Daoy (cell line): ENCODE measurements around the gene GNG12. TPM values are rescaled to one million over a fixed set of nuclear protein-coding genes. Genes with fewer than 3 reads are reported as not detected.
A peak's percentile ranks its signal among the peaks of the same experiment; 100 is the strongest.
"Not testable (repeated sequence)": the region's sequence is repeated elsewhere in the genome, so short reads cannot be mapped to it uniquely, and the experiment has no call there.

ENCODE experiments used
- DNase-seq: peaks from one replicate; pipeline ENCODE4 v3.0.0-alpha.2; 2015; ENCODE audit warnings: low read depth
- total RNA-seq: library from RNA; depleted of rRNA; stranded (reverse); fragments of >200 nt; shearing (Covaris generic); gene quantifications from 2 replicates; pipeline ENCODE4 v1.2.3, GENCODE V29; 2014

Gene GNG12
- total RNA-seq, 1 experiment from 2014 or later, result 231 TPM

GRCh38 chr1:67734323-67734690 lies 99.0 kb downstream of the GNG12 start:
- no peak for DNase-seq

- no peak for DNase-seq
These were observed 99.5 kb downstream of the GNG12 start for GRCh38 chr1:67733681-67734322.

- DNase-seq, result peak; percentile 61
These were observed 100.5 kb downstream of the GNG12 start for GRCh38 chr1:67732750-67733151.

- DNase-seq, result no peak
These were observed 101.9 kb downstream of the GNG12 start for GRCh38 chr1:67731322-67731721.

- not testable (repeated sequence) for DNase-seq
These were observed 103.0 kb downstream of the GNG12 start for GRCh38 chr1:67730312-67730711.

GRCh38 chr1:67729872-67730271 lies 103.4 kb downstream of the GNG12 start:
- DNase-seq, result no peak

GRCh38 chr1:67726224-67726623 lies 107.0 kb downstream of the GNG12 start:
- DNase-seq, result peak; percentile 52

- DNase-seq, result peak; percentile 84
These were observed 108.2 kb downstream of the GNG12 start for GRCh38 chr1:67724928-67725560.

GRCh38 chr1:67723620-67724019 lies 109.6 kb downstream of the GNG12 start:
- peak; percentile 75 for DNase-seq

- no peak for DNase-seq
These were observed 110.1 kb downstream of the GNG12 start for GRCh38 chr1:67723126-67723525.

- no peak for DNase-seq
These were observed 110.8 kb downstream of the GNG12 start for GRCh38 chr1:67722292-67722944.

- DNase-seq, result no peak
These were observed 111.5 kb downstream of the GNG12 start for GRCh38 chr1:67721650-67722291.

GRCh38 chr1:67721112-67721511 lies 112.2 kb downstream of the GNG12 start:
- no peak for DNase-seq

- DNase-seq, result peak; percentile 60
These were observed 113.7 kb downstream of the GNG12 start for GRCh38 chr1:67719329-67720196.

GRCh38 chr1:67717876-67718275 lies 115.4 kb downstream of the GNG12 start:
- peak; percentile 77 for DNase-seq

GRCh38 chr1:67716800-67717199 lies 116.5 kb downstream of the GNG12 start:
- DNase-seq, result peak; percentile 36

GRCh38 chr1:67715819-67716218 lies 117.4 kb downstream of the GNG12 start:
- no peak for DNase-seq

GRCh38 chr1:67713057-67713846 lies 120.0 kb downstream of the GNG12 start:
- peak; percentile 94 for DNase-seq

- no peak for DNase-seq
These were observed 121.4 kb downstream of the GNG12 start for GRCh38 chr1:67711855-67712212.

- DNase-seq, result no peak
These were observed 122.0 kb downstream of the GNG12 start for GRCh38 chr1:67711158-67711854.
